HG03378 (cell line): ENCODE results near the gene FKBP8.

Source experiments
- ATAC-seq: cut with Tn5 transposase; IDR thresholded peaks from one replicate; pipeline ENCODE4 v1.9.1; 2021; ENCODE audit warnings: mild to moderate bottlenecking, moderate library complexity; ENCODE audit not compliant: unreplicated experiment

FKBP8 gene

DNA sequence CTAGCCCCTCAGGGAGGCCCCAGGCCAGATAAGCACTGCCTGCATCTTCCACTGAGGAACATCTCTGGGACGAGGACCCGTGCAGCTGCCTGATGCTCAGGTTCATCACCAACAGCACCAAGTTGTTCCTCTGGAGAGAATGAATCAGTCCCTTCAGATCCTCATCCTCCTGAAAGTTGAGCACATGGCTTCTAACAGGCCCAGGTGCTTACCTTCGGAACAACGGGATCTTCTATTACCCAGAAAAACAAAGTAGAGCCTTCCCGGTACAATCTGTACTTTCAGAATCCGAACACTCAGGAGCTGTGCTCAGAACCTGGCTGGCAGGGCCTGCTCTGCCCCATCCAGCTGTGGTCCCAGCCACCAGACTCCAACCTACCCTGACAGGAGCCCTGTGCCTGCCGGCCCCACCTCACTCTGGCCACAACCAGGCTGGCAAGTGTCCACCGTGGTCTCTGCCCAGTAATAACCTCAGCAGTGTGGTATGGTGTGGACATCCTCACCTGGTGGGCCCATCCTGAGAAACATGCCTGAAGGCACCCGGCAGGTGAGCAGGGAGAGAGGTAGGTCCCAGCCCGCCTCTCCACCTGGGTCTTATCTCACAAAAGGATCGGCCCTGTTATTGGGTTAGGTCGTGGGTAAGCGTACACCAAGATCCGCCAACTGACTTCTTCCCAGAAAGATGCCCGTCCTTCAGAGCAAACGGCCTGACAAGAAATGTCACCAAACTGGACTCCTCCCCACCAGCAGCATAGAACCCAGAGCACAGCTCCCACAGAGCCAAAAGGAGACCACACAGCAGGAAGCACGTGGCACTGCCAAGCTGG is 55.6 kb downstream of the FKBP8 start:
- no peak for ATAC-seq

DNA sequence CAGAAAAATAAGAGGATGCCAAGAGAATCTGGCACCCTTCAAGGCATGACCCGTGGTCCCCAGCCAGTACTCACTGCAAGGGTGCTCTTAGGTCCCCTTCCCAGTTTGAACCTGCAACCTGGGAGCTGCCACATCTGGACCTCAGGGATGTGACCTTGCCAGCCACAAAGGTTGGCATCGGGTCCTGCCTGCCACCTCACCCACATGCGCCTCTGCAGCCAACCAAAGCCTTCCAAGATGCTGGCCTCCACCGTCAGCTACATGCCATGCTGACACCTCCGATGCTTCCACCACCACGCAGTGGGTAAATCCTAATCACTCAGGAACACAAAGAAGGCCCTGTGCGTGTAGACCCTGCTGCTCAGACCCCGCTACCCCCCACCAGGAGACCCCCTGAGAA is 56.6 kb downstream of the FKBP8 start:
- no peak for ATAC-seq

DNA sequence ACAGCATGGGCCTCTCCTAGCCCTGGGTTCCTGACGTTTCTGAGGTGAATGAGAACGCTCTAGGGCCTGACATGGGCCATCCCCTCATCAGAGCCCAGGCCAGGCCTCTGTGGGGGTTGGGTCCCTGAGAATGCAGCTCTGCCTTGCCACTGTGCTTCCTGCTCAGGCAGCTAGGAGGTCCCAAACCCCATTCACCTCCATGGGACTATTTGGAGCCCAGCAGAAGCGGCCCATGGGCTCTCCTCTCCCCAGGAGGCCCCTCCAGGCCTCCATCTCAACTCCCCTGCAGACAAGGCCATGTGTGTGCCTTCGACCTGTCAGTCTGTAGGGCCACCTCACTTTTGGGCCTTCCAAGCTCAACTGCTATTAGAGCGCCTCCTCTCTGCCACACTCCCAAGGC is 58.4 kb downstream of the FKBP8 start:
- ATAC-seq: no peak

DNA sequence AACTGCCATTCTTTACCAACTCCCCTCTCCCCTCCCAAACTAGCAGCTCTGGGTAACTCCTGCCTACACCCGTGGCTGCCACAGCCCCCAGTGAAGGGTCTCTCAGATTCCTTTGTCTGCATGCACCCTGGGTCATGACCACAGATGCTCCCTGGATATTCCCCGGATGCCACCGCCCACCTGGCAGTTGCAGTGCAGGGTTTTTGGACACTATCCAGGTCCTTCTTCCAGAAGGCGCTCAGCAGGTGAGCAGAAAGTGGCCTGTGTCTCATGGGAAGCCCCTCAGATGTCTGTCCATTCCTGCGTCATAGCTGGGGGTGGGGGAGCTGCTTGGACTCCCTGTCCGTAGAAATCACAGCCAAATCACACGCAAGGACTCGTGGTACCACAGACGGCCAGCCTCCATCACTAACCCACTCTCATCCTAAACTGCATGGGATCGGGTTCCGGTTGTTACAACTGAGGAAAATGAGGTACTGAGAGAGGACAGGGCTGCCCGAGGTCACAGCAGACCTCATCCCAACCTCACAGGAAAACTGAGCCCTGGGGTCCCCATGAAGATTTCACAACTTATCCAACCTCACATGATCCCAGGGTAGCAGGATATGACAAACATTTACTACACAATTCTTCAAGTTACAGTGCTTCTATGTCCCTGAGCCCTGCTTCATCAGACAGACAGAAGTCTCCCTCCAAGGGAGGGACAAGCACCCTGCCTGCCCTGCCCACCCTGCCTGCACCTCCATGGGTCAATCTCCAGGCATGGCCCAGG is 60.1 kb downstream of the FKBP8 start:
- ATAC-seq: no peak
